Activated CD8-positive, alpha-beta memory T cell treated with anti-CD3 and anti-CD28 coated beads, Interleukin-2, amount 50 U/mL, for 48 hours (primary cell): ENCODE results near the gene LTN1.
"Not testable (repeated sequence)": the region's sequence is repeated elsewhere in the genome, so short reads cannot be mapped to it uniquely, and the experiment has no call there.

Source experiments
- DNase-seq: peaks from one replicate; pipeline ENCODE4 v3.0.0-alpha.2; 2020

The LTN1 gene

GRCh38 chr21:28992526-28993292 is at the start of gene LTN1:
TSS of gene LTN1 (minus strand) at chr21:28992877. CDS start at chr21:28992805, 72 bp downstream.
- DNase-seq: peak; percentile 97

- no peak for DNase-seq
Observed at GRCh38 chr21:29034678-29035077, 42.0 kb upstream of the LTN1 start.

GRCh38 chr21:29033871-29034270 is 41.2 kb upstream of the LTN1 start:
- no peak for DNase-seq

GRCh38 chr21:29033301-29033700 is 40.6 kb upstream of the LTN1 start:
- DNase-seq: no peak

- DNase-seq: no peak
Observed at GRCh38 chr21:29030909-29031308, 38.2 kb upstream of the LTN1 start.

- no peak for DNase-seq
Observed at GRCh38 chr21:29029524-29029923, 36.8 kb upstream of the LTN1 start.

- no peak for DNase-seq
Observed at GRCh38 chr21:29025328-29025713, 32.6 kb upstream of the LTN1 start.

GRCh38 chr21:29024474-29025327 is 32.0 kb upstream of the LTN1 start, which contains the start of gene USP16:
TSS of gene USP16 (plus strand) at chr21:29024668. CDS start at chr21:29027914, 3,246 bp downstream.
- peak; percentile 95 for DNase-seq

- DNase-seq: no peak
Observed at GRCh38 chr21:29022166-29022565, 29.5 kb upstream of the LTN1 start.

- no peak for DNase-seq
Observed at GRCh38 chr21:29018540-29018939, 25.9 kb upstream of the LTN1 start.

- DNase-seq: no peak
Observed at GRCh38 chr21:29017639-29018237, 25.1 kb upstream of the LTN1 start.

- DNase-seq: not testable (repeated sequence)
Observed at GRCh38 chr21:29011236-29011635, 18.6 kb upstream of the LTN1 start.

GRCh38 chr21:29008367-29008766 is 15.7 kb upstream of the LTN1 start:
- DNase-seq: no peak

- DNase-seq: no peak
Observed at GRCh38 chr21:29007810-29008209, 15.1 kb upstream of the LTN1 start.

GRCh38 chr21:29007135-29007534 is 14.5 kb upstream of the LTN1 start:
- no peak for DNase-seq

- DNase-seq: no peak
Observed at GRCh38 chr21:29005696-29006095, 13.0 kb upstream of the LTN1 start.

- peak; percentile 95 for DNase-seq
Observed at GRCh38 chr21:29002442-29003144, 9.9 kb upstream of the LTN1 start.

GRCh38 chr21:28993293-28993629 is 584 bp upstream of the LTN1 start:
- DNase-seq: no peak

GRCh38 chr21:28991861-28992525 is 684 bp downstream of the LTN1 start:
- DNase-seq: no peak

GRCh38 chr21:28988146-28988545 is 4.5 kb downstream of the LTN1 start:
- not testable (repeated sequence) for DNase-seq

- no peak for DNase-seq
Observed at GRCh38 chr21:28986677-28987076, 6.0 kb downstream of the LTN1 start.

GRCh38 chr21:28982637-28983036 is 10.0 kb downstream of the LTN1 start:
- DNase-seq: no peak
